ENCODE data around the gene GREM1.

Gene GREM1

GRCh38 chr15:32722136-32722535 is 4.3 kb downstream of the GREM1 start:
- DNase-seq, result no peak
- in situ Hi-C loops (cut with HindIII; ENCODE audit: low pct_ligation_motif_present, low pct_unique_long_range_greater_than_20kb, low sequenced_read_pairs), result no loop called here

DNA sequence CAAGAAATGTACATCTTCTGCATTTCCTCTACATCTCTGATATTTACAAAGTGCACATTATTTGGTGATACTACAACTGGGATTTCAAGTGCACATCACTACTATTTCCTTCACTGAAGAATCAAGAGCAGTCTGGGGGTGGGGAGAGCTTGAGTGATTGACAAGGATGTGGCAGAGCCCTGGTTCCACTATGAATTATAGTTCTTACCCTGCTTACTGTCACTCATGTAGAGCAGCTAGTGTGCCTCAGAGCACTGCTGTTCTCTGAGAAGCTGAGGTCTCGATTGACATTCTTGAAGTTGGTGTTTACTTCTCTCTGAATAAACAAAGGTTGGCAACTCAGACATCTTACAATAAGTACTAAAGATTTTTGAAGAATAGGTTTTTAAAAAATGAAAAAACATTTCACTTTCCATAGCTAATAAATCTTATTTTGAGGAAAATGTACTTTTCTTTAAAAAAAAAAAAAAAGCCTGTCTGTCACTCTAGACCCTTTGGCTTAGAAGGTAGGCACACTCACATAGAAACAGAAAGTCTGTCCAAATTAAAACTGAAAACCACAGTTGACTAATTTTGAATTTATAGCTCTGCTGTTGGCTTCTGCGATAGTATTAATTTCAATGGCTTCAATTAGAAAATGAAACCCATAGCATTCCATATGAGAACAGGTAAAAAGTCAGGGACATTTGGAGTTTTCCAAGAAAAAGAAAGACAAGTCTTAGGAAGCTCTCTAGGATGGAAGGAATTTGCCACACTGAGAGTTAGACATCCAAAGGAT is 5.6 kb downstream of the GREM1 start:
- in situ Hi-C loops (cut with HindIII; ENCODE audit: low pct_ligation_motif_present, low pct_unique_long_range_greater_than_20kb, low sequenced_read_pairs), result no loop called here

GRCh38 chr15:32729700-32730395 is 12.0 kb downstream of the GREM1 start:
- no peak for DNase-seq
- in situ Hi-C loops (cut with HindIII; ENCODE audit: low pct_ligation_motif_present, low pct_unique_long_range_greater_than_20kb, low sequenced_read_pairs), result no loop called here

More for the DNA sequence above, 5.6 kb downstream of the GREM1 start:
- DNase-seq, result no peak

DNA sequence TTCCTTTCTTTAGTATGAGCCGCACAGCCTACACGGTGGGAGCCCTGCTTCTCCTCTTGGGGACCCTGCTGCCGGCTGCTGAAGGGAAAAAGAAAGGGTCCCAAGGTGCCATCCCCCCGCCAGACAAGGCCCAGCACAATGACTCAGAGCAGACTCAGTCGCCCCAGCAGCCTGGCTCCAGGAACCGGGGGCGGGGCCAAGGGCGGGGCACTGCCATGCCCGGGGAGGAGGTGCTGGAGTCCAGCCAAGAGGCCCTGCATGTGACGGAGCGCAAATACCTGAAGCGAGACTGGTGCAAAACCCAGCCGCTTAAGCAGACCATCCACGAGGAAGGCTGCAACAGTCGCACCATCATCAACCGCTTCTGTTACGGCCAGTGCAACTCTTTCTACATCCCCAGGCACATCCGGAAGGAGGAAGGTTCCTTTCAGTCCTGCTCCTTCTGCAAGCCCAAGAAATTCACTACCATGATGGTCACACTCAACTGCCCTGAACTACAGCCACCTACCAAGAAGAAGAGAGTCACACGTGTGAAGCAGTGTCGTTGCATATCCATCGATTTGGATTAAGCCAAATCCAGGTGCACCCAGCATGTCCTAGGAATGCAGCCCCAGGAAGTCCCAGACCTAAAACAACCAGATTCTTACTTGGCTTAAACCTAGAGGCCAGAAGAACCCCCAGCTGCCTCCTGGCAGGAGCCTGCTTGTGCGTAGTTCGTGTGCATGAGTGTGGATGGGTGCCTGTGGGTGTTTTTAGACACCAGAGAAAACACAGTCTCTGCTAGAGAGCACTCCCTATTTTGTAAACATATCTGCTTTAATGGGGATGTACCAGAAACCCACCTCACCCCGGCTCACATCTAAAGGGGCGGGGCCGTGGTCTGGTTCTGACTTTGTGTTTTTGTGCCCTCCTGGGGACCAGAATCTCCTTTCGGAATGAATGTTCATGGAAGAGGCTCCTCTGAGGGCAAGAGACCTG is 13.2 kb downstream of the GREM1 start:
- in situ Hi-C loops (cut with HindIII; ENCODE audit: low pct_ligation_motif_present, low pct_unique_long_range_greater_than_20kb, low sequenced_read_pairs), result no loop called here
- DNase-seq, result peak; percentile 40

DNA sequence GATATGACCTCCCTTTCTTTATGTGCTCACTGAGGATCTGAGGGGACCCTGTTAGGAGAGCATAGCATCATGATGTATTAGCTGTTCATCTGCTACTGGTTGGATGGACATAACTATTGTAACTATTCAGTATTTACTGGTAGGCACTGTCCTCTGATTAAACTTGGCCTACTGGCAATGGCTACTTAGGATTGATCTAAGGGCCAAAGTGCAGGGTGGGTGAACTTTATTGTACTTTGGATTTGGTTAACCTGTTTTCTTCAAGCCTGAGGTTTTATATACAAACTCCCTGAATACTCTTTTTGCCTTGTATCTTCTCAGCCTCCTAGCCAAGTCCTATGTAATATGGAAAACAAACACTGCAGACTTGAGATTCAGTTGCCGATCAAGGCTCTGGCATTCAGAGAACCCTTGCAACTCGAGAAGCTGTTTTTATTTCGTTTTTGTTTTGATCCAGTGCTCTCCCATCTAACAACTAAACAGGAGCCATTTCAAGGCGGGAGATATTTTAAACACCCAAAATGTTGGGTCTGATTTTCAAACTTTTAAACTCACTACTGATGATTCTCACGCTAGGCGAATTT is 14.9 kb downstream of the GREM1 start:
- DNase-seq, result no peak
- in situ Hi-C loops (cut with HindIII; ENCODE audit: low pct_ligation_motif_present, low pct_unique_long_range_greater_than_20kb, low sequenced_read_pairs), result no loop called here

GRCh38 chr15:32733281-32733680 is 15.5 kb downstream of the GREM1 start:
- no peak for DNase-seq
- in situ Hi-C loops (cut with HindIII; ENCODE audit: low pct_ligation_motif_present, low pct_unique_long_range_greater_than_20kb, low sequenced_read_pairs), result no loop called here

DNA sequence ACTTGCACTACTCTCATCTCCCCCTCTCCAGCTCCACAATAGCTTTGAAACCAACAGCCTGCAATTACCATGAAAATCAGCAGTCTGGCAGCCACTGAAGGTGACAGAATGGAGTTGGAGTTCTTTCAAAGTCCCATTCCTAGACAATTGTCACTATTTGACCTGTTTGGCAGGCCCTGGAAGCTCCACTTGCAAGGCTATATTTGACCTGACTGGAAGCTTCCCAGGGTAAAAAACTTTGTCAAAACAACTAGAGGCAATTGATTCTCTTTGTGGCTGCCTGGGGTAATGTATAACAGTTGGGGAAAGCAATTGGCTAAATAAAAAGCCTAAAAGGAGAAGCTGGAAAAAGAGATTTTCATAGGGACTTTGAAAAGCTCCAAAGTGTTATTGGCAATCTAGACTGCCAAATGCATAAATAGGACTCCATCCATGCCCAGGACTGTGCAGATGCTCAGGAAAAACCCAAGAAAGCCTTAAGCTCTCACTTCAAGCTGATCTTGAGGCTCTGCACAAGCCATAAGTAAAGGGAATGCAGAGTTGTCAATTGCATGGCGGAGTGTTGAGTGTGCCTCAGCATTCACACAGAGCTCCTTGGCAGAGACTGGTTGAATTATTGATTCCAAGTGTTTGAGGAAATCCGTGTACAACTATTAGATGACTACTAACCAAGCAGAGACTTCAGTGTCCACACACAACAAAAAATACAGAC is 18.3 kb downstream of the GREM1 start:
- in situ Hi-C loops (cut with HindIII; ENCODE audit: low pct_ligation_motif_present, low pct_unique_long_range_greater_than_20kb, low sequenced_read_pairs), result no loop called here

DNA sequence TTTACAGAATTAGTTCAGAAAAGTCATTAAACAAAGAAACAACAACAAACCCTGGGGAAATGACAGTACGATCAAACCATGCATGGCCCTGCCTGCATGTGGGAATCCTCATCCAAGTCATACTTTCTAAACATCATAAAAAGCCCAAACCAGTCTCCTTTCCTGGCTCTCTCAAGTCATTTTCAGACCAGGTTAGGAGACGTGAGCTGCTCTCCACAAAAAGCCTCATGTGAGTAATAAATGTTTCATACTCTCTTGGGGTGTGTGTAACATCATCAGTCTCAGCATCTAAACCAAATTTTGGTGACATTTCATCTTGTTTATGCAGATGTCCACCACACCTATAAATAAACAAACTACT is 18.9 kb downstream of the GREM1 start:
- no peak for DNase-seq
- in situ Hi-C loops (cut with HindIII; ENCODE audit: low pct_ligation_motif_present, low pct_unique_long_range_greater_than_20kb, low sequenced_read_pairs), result no loop called here

More for the DNA sequence above, 18.3 kb downstream of the GREM1 start:
- no peak for DNase-seq

- no peak for DNase-seq
- in situ Hi-C loops (cut with HindIII; ENCODE audit: low pct_ligation_motif_present, low pct_unique_long_range_greater_than_20kb, low sequenced_read_pairs), result no loop called here
These were observed 19.5 kb downstream of the GREM1 start for GRCh38 chr15:32737304-32737703.

DNA sequence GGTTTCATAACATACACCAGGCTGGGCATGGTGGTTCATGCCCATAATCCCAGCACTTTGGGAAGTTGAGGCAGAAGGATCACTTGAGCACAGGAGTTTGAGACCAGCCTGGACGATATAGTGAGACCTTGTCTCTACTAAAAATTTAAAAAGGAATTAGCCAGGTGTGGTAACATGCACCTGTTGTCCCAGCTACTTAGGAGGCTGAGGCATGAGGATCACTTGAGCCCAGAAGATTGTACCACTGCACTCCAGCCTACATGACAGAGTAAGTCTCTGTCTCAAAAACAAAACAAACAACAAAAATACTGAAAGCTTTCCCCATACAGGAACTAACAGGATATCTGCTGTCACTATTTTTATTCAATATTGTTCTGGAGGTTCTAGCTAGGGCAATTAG is 20.9 kb downstream of the GREM1 start:
- no peak for DNase-seq
- in situ Hi-C loops (cut with HindIII; ENCODE audit: low pct_ligation_motif_present, low pct_unique_long_range_greater_than_20kb, low sequenced_read_pairs), result no loop called here

DNA sequence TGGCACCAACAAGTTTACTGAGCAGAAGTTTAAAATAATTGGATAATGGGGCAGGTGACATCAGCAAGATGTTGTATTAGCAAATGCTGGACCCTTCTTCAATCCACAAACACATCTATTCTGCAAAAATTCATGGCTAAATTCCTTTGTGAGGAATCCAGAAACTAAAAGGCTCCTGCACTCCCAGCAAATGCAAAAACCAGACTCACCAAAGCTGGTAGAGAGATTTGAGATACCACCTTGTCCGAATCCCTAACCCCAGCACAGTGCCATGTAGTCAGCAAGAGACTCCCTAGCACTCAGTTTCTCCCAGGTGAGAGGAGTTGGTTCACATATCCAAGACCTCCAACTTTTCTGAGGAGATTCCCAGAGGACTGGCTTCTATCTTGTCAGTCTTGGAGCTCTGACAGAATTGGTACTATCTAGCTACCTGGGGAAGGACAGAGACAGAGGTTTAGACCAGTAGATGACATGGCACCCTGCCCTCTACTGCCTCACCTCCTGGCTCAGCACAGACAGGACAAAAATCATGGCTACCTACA is 21.8 kb downstream of the GREM1 start:
- in situ Hi-C loops (cut with HindIII; ENCODE audit: low pct_ligation_motif_present, low pct_unique_long_range_greater_than_20kb, low sequenced_read_pairs), result no loop called here
- DNase-seq, result no peak

DNA sequence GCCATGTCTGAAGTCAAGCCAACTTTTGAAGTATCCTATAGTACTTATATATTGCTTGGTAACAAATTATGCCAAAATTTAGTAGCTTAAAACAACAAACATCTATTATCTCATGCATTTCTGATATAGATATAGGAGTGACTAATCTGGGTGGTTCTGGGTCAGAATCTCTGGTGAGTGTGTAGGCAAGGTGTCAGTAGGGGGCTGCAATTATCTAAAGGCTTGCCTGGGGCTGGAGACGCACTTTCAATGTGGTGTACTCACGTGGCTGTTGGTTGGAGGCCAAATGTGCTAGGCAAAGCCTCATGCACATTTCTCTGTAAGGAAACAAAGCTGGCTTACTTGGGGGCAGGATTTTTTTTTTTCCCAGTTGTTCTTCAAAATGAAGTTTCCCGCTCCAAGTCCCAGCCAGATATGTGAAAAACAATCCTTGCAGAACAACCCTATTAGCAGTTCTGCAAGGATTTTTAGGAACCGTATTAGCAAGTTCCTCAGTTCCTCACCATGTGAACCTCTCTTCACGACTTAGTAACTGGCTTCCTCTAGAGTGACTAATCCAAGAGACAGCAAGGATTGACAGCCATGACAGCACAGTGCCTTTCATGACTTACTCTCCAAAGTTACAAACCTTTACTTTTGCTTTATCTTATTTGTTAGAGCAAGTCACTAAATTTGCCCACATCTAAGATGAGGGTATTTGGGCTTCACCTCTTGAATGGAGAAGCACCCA is 25.8 kb downstream of the GREM1 start:
- DNase-seq, result no peak
- in situ Hi-C loops (cut with HindIII; ENCODE audit: low pct_ligation_motif_present, low pct_unique_long_range_greater_than_20kb, low sequenced_read_pairs), result no loop called here

- in situ Hi-C loops (cut with HindIII; ENCODE audit: low pct_ligation_motif_present, low pct_unique_long_range_greater_than_20kb, low sequenced_read_pairs), result no loop called here
These were observed 28.5 kb downstream of the GREM1 start for GRCh38 chr15:32746116-32746857.

GRCh38 chr15:32747921-32748342 is 30.1 kb downstream of the GREM1 start:
- no peak for DNase-seq

More at GRCh38 chr15:32746116-32746857, 28.5 kb downstream of the GREM1 start:
- no peak for DNase-seq

DNA sequence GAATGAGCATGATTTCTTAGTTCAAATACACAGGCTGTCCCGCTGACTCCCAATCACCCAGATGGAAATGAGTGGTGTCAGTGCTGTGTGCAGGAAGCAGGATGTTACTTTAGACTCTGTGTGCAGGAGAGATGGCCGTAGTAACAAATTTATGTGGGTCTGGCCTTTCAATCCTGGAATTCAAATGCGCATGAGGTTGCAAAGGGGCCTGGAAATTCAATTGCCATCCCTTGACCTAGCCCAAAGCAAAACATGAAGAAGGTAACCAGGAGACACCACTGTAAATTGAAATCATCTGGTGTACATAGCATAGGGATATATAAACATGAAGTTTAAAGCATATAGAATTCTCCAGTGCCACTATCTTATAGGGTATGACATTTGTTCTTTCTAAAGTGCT is 33.2 kb downstream of the GREM1 start:
- no peak for DNase-seq

More at GRCh38 chr15:32747921-32748342, 30.1 kb downstream of the GREM1 start:
- in situ Hi-C loops (cut with HindIII; ENCODE audit: low pct_ligation_motif_present, low pct_unique_long_range_greater_than_20kb, low sequenced_read_pairs), result no loop called here

GRCh38 chr15:32757426-32757825 is 39.6 kb downstream of the GREM1 start:
- no peak for DNase-seq
- in situ Hi-C loops (cut with HindIII; ENCODE audit: low pct_ligation_motif_present, low pct_unique_long_range_greater_than_20kb, low sequenced_read_pairs), result no loop called here

More for the DNA sequence above, 33.2 kb downstream of the GREM1 start:
- in situ Hi-C loops (cut with HindIII; ENCODE audit: low pct_ligation_motif_present, low pct_unique_long_range_greater_than_20kb, low sequenced_read_pairs), result no loop called here

Measured in ACHN (cell line).